ENCODE data around the gene KNOP1.
A peak's percentile ranks its signal among the peaks of the same experiment; 100 is the strongest.
"Not testable (repeated sequence)": the region's sequence is repeated elsewhere in the genome, so short reads cannot be mapped to it uniquely, and the experiment has no call there.

Gene KNOP1

DNA sequence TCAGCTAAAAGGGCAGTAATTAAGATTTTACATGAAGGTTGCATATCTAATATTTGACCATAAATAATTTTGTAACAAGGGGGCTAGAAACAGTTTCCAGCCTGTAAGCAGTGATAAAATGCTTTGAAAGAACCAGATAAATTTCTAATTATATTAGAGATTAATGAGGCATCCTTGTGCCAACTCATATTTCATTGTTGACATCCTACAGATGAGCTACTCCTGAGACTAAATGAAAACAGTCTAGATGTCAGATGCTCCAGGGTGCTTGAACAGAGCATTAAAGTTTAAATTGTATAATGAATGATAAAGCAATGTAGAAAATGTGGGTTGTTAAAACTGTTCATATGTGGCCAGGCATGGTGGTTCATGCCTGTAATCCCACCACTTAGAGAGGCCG is 23.3 kb upstream of the KNOP1 start:
- no peak overlapping the region for H3K9ac ChIP-seq (ENCODE audit: low read depth in 1 of 2, low read length in 2 of 2)
- peaks cover 9% of the 10 kb centered on the region in 2 donors for H3K4me1 ChIP-seq (ENCODE audit: control insufficient read depth in 1 of 2, insufficient read depth in 2 of 2, low read length in 2 of 2)
- no peak overlapping the region for H3K27ac ChIP-seq (ENCODE audit: low read depth, low read length)
- H3K9me3 ChIP-seq (ENCODE audit: control insufficient read depth in 1 of 2, low read length in 2 of 2) = no peaks in the 10 kb centered on the region
- no peak overlapping the region for H3K4me3 ChIP-seq (ENCODE audit: low read depth in 1 of 2, low read length in 2 of 2)
- no peaks in the 10 kb centered on the region for H3K36me3 ChIP-seq (ENCODE audit: control insufficient read depth in 1 of 2, insufficient read depth in 2 of 2, low read length in 2 of 2)
- H3K27me3 ChIP-seq (ENCODE audit: control insufficient read depth in 1 of 2, insufficient read depth in 2 of 2, low read length in 2 of 2) = no peaks in the 10 kb centered on the region

DNA sequence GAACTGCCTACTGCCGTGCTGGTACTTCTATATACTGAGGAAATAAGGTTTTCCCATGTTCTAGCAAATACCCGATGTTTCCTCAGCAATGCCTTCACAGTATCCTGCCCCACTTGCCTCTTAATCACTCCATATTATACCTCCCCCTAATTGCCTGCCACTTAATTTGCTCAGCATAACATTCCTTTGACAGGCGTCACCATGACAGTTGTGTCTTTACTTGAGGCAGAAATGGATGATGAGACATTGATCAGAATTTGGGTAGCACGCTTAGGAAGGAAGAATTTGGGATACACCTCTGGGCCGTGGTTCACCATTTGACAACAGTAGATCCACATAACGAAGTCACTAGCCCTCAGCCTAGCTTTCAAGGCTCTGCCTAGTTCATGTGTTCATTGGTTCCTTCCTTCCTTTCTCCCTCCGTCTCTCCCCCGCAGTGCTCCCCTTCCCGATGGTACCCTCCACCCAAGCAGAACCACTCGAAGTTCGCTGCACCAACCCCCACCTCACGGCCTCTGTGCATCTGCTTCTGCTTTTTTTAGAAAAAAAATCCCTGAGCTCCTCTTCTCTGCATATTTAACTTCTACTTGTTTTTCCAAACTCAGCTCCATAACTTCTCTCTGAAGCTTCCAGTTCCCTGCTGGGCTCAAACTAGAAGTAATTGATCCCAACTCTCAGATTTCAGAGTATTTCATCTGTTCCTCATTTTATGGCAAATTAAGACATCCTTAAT is 19.4 kb upstream of the KNOP1 start:
- peaks cover 0 to 4% of the 10 kb centered on the region in 2 donors for H3K36me3 ChIP-seq (ENCODE audit: control insufficient read depth in 1 of 2, insufficient read depth in 2 of 2, low read length in 2 of 2)
- H3K4me3 ChIP-seq (ENCODE audit: low read depth in 1 of 2, low read length in 2 of 2) = no peak overlapping the region
- no peaks in the 10 kb centered on the region for H3K9me3 ChIP-seq (ENCODE audit: control insufficient read depth in 1 of 2, low read length in 2 of 2)
- H3K4me1 ChIP-seq (ENCODE audit: control insufficient read depth in 1 of 2, insufficient read depth in 2 of 2, low read length in 2 of 2) = no peaks in the 10 kb centered on the region
- H3K27me3 ChIP-seq (ENCODE audit: control insufficient read depth in 1 of 2, insufficient read depth in 2 of 2, low read length in 2 of 2) = no peaks in the 10 kb centered on the region
- no peak overlapping the region for H3K9ac ChIP-seq (ENCODE audit: low read depth in 1 of 2, low read length in 2 of 2)
- no peak overlapping the region for H3K27ac ChIP-seq (ENCODE audit: low read depth, low read length)

DNA sequence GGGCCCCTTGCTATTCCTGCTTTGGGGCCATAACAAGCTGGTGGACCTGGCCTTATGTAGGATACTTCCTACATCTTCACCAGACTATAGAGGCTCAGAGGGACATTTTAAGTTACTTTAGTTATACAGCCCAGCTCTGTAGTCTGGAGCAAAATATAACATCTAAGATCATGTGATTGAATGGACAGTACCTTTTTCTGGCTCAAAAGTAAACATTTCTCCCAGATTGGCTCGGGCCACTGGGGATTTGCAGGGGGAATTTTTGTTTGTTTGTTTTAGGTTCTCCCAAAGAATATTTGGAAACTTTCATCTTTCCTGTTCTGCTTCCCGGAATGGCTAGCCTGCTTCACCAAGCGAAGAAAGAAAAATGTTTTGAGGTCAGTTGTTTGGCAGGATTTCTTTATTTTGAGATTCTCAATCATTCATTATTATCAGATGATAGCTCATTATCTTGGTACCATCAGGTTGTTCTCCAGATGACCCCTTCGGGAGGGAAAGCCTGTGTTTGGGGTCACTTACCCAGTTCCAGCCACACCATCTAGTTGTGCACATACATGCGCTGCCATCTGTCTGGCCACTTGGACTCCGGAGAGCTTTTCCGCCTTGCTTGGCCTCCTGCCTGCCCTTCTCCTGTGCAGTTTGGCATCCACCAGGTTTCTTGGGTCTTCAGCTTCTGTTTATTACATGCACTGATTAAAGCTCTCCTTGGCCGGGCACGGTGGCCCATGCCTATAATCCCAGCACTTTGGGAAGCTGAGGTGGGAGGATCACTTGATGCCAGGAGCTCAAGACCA is 17.2 kb upstream of the KNOP1 start:
- Histone ChIP-seq H3K27me3 (ENCODE audit: control insufficient read depth in 1 of 2, insufficient read depth in 2 of 2, low read length in 2 of 2) (no peaks in the 10 kb centered on the region), H3K36me3 (ENCODE audit: control insufficient read depth in 1 of 2, insufficient read depth in 2 of 2, low read length in 2 of 2) (peaks cover 0 to 4% of the 10 kb centered on the region in 2 donors), H3K4me1 (ENCODE audit: control insufficient read depth in 1 of 2, insufficient read depth in 2 of 2, low read length in 2 of 2) (no peaks in the 10 kb centered on the region), H3K27ac (ENCODE audit: low read depth, low read length) (no peak overlapping the region), H3K9me3 (ENCODE audit: control insufficient read depth in 1 of 2, low read length in 2 of 2) (no peaks in the 10 kb centered on the region), H3K9ac (ENCODE audit: low read depth in 1 of 2, low read length in 2 of 2) (no peak overlapping the region), H3K4me3 (ENCODE audit: low read depth in 1 of 2, low read length in 2 of 2) (no peak overlapping the region)

DNA sequence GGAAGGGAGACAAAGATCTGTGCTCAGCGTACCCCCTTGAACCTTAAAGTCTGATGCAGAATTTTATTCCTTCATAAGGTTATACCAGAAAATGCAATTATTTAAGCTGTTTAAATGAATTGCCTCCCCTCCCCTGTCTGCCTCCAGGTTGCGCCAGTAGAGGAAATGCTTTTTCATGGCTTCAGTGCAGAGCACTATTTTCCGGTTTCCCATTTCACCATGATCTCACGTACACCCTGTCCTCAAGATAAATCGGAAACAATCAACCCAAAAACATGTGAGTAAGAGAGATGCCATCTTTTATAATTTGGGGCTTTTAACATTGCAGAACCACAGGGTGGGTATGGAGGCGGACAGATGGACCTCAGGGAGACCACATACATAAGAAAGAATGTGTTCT is 15.5 kb upstream of the KNOP1 start:
- Histone ChIP-seq H3K9me3 (ENCODE audit: control insufficient read depth in 1 of 2, low read length in 2 of 2) (no peaks in the 10 kb centered on the region), H3K4me1 (ENCODE audit: control insufficient read depth in 1 of 2, insufficient read depth in 2 of 2, low read length in 2 of 2) (no peaks in the 10 kb centered on the region), H3K27me3 (ENCODE audit: control insufficient read depth in 1 of 2, insufficient read depth in 2 of 2, low read length in 2 of 2) (no peaks in the 10 kb centered on the region), H3K36me3 (ENCODE audit: control insufficient read depth in 1 of 2, insufficient read depth in 2 of 2, low read length in 2 of 2) (peaks cover 0 to 4% of the 10 kb centered on the region in 2 donors), H3K27ac (ENCODE audit: low read depth, low read length) (no peak overlapping the region), H3K9ac (ENCODE audit: low read depth in 1 of 2, low read length in 2 of 2) (no peak overlapping the region), H3K4me3 (ENCODE audit: low read depth in 1 of 2, low read length in 2 of 2) (no peak overlapping the region)

DNA sequence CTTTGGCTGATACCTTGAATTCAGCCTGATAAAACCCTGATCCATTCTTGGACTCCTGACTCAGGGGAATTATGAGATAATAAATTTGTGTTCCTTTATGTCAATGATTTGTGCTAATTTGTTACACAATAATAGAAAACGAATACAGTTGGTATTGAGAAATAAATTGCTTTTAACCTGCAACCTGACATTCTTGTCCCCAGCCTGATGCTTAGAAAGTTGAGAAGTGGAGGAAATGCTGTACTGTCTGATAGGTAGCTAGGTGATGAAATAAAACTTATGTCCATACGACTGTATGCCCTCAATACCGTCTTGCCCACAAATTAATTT is 10.6 kb upstream of the KNOP1 start:
- Histone ChIP-seq H3K9me3 (ENCODE audit: control insufficient read depth in 1 of 2, low read length in 2 of 2) (no peaks in the 10 kb centered on the region), H3K27ac (ENCODE audit: low read depth, low read length) (no peak overlapping the region), H3K9ac (ENCODE audit: low read depth in 1 of 2, low read length in 2 of 2) (no peak overlapping the region), H3K4me1 (ENCODE audit: control insufficient read depth in 1 of 2, insufficient read depth in 2 of 2, low read length in 2 of 2) (no peaks in the 10 kb centered on the region), H3K4me3 (ENCODE audit: low read depth in 1 of 2, low read length in 2 of 2) (no peak overlapping the region), H3K36me3 (ENCODE audit: control insufficient read depth in 1 of 2, insufficient read depth in 2 of 2, low read length in 2 of 2) (peaks cover 0 to 4% of the 10 kb centered on the region in 2 donors), H3K27me3 (ENCODE audit: control insufficient read depth in 1 of 2, insufficient read depth in 2 of 2, low read length in 2 of 2) (no peaks in the 10 kb centered on the region)

DNA sequence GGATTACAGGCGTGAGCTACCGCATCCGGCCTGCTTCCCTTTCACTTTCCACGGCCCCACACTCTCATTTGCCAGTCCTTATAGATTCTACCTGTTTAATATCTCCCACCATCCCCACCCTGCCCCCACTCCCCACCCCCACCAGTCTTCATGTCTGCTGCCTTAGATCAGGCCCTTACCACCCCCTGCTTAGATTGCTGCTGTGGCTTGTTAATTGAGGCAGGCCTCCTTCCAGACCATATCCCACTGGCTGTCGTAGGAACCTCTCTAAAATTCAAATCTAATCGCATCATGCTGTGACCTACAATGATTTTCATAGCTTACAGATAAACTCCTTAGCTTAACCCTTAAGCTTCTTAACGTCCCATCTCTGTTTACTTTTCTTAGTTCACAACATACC is 5.0 kb upstream of the KNOP1 start:
- Histone ChIP-seq H3K4me3 (ENCODE audit: low read depth in 1 of 2, low read length in 2 of 2) (no peak overlapping the region), H3K9me3 (ENCODE audit: control insufficient read depth in 1 of 2, low read length in 2 of 2) (no peaks in the 10 kb centered on the region), H3K27ac (ENCODE audit: low read depth, low read length) (no peak overlapping the region), H3K9ac (ENCODE audit: low read depth in 1 of 2, low read length in 2 of 2) (no peak overlapping the region), H3K27me3 (ENCODE audit: control insufficient read depth in 1 of 2, insufficient read depth in 2 of 2, low read length in 2 of 2) (no peaks in the 10 kb centered on the region), H3K4me1 (ENCODE audit: control insufficient read depth in 1 of 2, insufficient read depth in 2 of 2, low read length in 2 of 2) (peaks cover 5 to 7% of the 10 kb centered on the region in 2 donors), H3K36me3 (ENCODE audit: control insufficient read depth in 1 of 2, insufficient read depth in 2 of 2, low read length in 2 of 2) (no peaks in the 10 kb centered on the region)

DNA sequence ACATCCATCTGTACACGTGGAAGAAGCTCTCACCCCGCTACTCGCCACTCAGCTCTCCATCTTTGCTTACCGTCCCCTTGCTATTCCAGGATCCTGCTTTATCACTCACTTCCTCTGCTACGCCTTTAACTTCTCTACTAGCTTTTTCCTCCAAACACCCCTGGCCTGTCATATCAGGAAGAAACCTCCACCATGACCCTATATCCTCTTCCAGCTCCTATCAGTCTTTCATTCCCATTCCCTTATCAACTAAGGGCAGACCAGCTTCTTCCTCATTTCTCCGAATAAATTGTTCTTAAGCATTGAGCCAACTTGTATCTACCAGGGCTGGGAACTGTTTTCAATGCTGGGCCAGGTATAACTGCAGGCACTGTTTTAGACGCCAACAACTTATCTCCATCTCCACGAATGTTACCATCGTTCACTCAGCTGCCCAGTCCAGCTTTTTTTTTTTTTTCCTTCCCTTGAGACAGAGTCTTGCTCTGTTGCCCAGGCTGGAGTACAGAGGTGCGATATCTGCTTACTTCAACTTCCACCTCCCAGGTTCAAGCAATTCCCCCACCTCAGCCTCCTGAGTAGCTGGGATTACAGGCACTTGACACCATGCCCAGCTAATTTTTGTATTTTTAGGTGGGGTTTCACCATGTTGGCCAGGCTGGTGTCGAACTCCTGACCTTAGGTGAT is 4.4 kb upstream of the KNOP1 start:
- Histone ChIP-seq H3K9ac (ENCODE audit: low read depth in 1 of 2, low read length in 2 of 2) (no peak overlapping the region), H3K4me3 (ENCODE audit: low read depth in 1 of 2, low read length in 2 of 2) (no peak overlapping the region), H3K4me1 (ENCODE audit: control insufficient read depth in 1 of 2, insufficient read depth in 2 of 2, low read length in 2 of 2) (peaks cover 5 to 7% of the 10 kb centered on the region in 2 donors), H3K9me3 (ENCODE audit: control insufficient read depth in 1 of 2, low read length in 2 of 2) (no peaks in the 10 kb centered on the region), H3K36me3 (ENCODE audit: control insufficient read depth in 1 of 2, insufficient read depth in 2 of 2, low read length in 2 of 2) (no peaks in the 10 kb centered on the region), H3K27ac (ENCODE audit: low read depth, low read length) (no peak overlapping the region), H3K27me3 (ENCODE audit: control insufficient read depth in 1 of 2, insufficient read depth in 2 of 2, low read length in 2 of 2) (no peaks in the 10 kb centered on the region)

DNA sequence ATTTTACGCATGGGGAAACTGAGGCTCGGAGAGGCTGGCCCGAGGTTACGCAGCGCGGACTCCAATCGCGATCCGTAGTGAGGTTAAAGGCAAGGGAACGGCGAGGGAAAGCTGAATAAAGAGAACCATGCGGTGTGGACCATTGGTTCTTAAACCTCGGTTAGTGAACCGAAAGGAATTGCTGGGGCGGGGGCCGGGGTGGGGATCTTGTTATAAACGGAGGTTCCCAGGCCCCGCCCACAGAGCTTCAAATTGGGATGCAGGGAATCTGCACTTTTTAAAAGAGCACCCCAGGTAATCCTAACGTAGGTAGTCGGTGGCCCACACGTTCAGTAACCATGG is 568 bp upstream of the KNOP1 start:
- Histone ChIP-seq H3K9ac (ENCODE audit: low read depth in 1 of 2, low read length in 2 of 2) (peak overlapping the region; percentile 62 to 67), H3K4me3 (ENCODE audit: low read depth in 1 of 2, low read length in 2 of 2) (peak overlapping the region; percentile 90), H3K36me3 (ENCODE audit: control insufficient read depth in 1 of 2, insufficient read depth in 2 of 2, low read length in 2 of 2) (peaks cover 0 to 10% of the 10 kb centered on the region in 2 donors), H3K9me3 (ENCODE audit: control insufficient read depth in 1 of 2, low read length in 2 of 2) (no peaks in the 10 kb centered on the region), H3K27me3 (ENCODE audit: control insufficient read depth in 1 of 2, insufficient read depth in 2 of 2, low read length in 2 of 2) (no peaks in the 10 kb centered on the region), H3K4me1 (ENCODE audit: control insufficient read depth in 1 of 2, insufficient read depth in 2 of 2, low read length in 2 of 2) (peaks cover 20 to 22% of the 10 kb centered on the region in 2 donors), H3K27ac (ENCODE audit: low read depth, low read length) (no peak overlapping the region)

DNA sequence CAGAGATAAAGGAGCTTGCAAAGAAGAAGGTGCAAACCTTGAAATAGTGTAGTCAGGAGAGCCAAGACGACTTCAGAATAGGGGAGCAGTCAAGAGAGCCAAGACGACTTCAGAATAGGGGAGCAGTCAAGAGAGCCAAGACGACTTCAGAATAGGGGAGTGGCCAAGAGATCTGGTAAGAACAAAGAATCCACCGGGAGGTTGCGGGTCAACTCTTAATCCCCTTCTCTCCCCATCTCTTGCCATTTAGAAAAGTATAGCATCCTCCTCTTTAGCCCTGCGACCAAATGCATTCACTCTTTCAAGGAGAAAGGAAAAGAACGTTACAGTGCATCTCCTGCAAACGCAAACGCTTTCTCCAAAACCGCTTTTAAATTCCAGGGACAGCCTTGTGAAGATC is 713 bp downstream of the KNOP1 start:
- no peaks in the 10 kb centered on the region for H3K27me3 ChIP-seq (ENCODE audit: control insufficient read depth in 1 of 2, insufficient read depth in 2 of 2, low read length in 2 of 2)
- H3K36me3 ChIP-seq (ENCODE audit: control insufficient read depth in 1 of 2, insufficient read depth in 2 of 2, low read length in 2 of 2) = peaks cover 2 to 18% of the 10 kb centered on the region in 2 donors
- peaks cover 20 to 22% of the 10 kb centered on the region in 2 donors for H3K4me1 ChIP-seq (ENCODE audit: control insufficient read depth in 1 of 2, insufficient read depth in 2 of 2, low read length in 2 of 2)
- no peak overlapping the region for H3K27ac ChIP-seq (ENCODE audit: low read depth, low read length)
- H3K9me3 ChIP-seq (ENCODE audit: control insufficient read depth in 1 of 2, low read length in 2 of 2) = no peaks in the 10 kb centered on the region
- peak overlapping the region; percentile 58 to 63 for H3K9ac ChIP-seq (ENCODE audit: low read depth in 1 of 2, low read length in 2 of 2)
- peak overlapping the region; percentile 90 for H3K4me3 ChIP-seq (ENCODE audit: low read depth in 1 of 2, low read length in 2 of 2)

DNA sequence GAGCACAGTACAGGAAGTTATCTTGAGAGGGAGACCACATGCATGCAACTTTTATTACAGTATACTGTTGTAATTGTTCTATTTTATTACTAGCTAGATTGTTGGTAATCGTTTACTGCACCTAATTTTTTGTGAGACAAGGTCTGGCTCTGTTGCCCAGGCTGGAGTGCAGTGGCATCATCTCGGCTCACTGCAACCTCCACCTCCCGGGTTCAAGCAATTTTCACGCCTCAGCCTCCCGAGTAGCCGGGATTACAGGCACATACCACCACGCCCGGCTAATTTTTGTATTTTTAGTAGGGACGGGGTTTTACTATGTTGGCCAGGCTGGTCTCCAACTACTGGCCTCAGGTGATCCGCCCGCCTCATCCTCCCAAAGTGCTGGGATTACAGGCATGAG is 1.3 kb downstream of the KNOP1 start:
- Histone ChIP-seq H3K4me3 (ENCODE audit: low read depth in 1 of 2, low read length in 2 of 2) (peak overlapping the region; percentile 90), H3K36me3 (ENCODE audit: control insufficient read depth in 1 of 2, insufficient read depth in 2 of 2, low read length in 2 of 2) (peaks cover 3 to 22% of the 10 kb centered on the region in 2 donors), H3K4me1 (ENCODE audit: control insufficient read depth in 1 of 2, insufficient read depth in 2 of 2, low read length in 2 of 2) (peaks cover 20 to 23% of the 10 kb centered on the region in 2 donors)
- not testable (repeated sequence) for H3K9me3 ChIP-seq (ENCODE audit: control insufficient read depth in 1 of 2, low read length in 2 of 2); H3K9ac ChIP-seq (ENCODE audit: low read depth in 1 of 2, low read length in 2 of 2); H3K27me3 ChIP-seq (ENCODE audit: control insufficient read depth in 1 of 2, insufficient read depth in 2 of 2, low read length in 2 of 2); H3K27ac ChIP-seq (ENCODE audit: low read depth, low read length)
